HepG2 (cell line): Measurements from ENCODE around the gene TOX4. TPM values are rescaled to one million over a fixed set of nuclear protein-coding genes. Genes with fewer than 3 reads are reported as not detected.

Experiments used
- HNRNPH1 ChIP-seq: fragments of 200-400 bp; formaldehyde crosslinking; optimal IDR thresholded peaks from 2 replicates; pipeline ENCODE3; 2017; ENCODE audit warnings: mild to moderate bottlenecking, low read depth, low read length
- KDM3A ChIP-seq: IDR thresholded peaks from 2 replicates; pipeline ENCODE4 v1.6.1; 2018; ENCODE audit warnings: low read depth, missing compliant biosample characterization
- KDM6A ChIP-seq: IDR thresholded peaks from 2 replicates; pipeline ENCODE4 v1.6.1; 2016; ENCODE audit warnings: low read depth
- MEIS2 ChIP-seq: sonication (generic); formaldehyde crosslinking; IDR thresholded peaks from 2 replicates; pipeline ENCODE4 v1.9.0; 2021; ENCODE audit warnings: mild to moderate bottlenecking, missing genetic modification reagents
- NR2F2 ChIP-seq: IDR thresholded peaks from 2 replicates; pipeline ENCODE4 v1.6.1; 2012; ENCODE audit warnings: low read depth, inconsistent platforms, borderline replicate concordance
- TBX2 ChIP-seq: sonication (generic); formaldehyde crosslinking; IDR thresholded peaks from 2 replicates; pipeline ENCODE4 v1.5.0; 2020; ENCODE audit warnings: missing genetic modification reagents, mild to moderate bottlenecking, borderline replicate concordance
- TFDP2 ChIP-seq: sonication (generic); formaldehyde crosslinking; IDR thresholded peaks from 2 replicates; pipeline ENCODE4 v1.4.0; 2020; ENCODE audit warnings: missing genetic modification reagents
- ZBTB20 ChIP-seq: sonication (generic); formaldehyde crosslinking; IDR thresholded peaks from 2 replicates; pipeline ENCODE4 v1.8.1; 2023; ENCODE audit warnings: missing genetic modification reagents, low read depth, mild to moderate bottlenecking, borderline replicate concordance
- ZBTB40 ChIP-seq, 2 experiments: fragments of 450-650 bp in 1 of 2; sonication (generic) in 1 of 2; formaldehyde crosslinking in 1 of 2; IDR thresholded peaks; 2 replicates each; pipeline versions ENCODE4 v1.6.1 to v1.8.0; 2016 to 2022; ENCODE audit warnings: antibody characterized with exemption in 1 of 2, mild to moderate bottlenecking in 1 of 2, missing genetic modification reagents in 1 of 2
- ZNF614 ChIP-seq: IDR thresholded peaks from 2 replicates; pipeline ENCODE4 v1.6.1; 2018; ENCODE audit warnings: missing biosample characterization, missing genetic modification reagents, inconsistent platforms, borderline replicate concordance
- ZSCAN29 ChIP-seq: sonication (generic); formaldehyde crosslinking; conservative IDR thresholded peaks from 2 replicates; pipeline ENCODE4 v1.4.0; 2020; ENCODE audit warnings: mild to moderate bottlenecking, missing genetic modification reagents
- polyA plus RNA-seq, 8 experiments: library from polyadenylated mRNA; depleted of rRNA in 3 of 8; stranded (reverse) in 7 of 8; unstranded in 1 of 8; fragments of >200 nt; fragmentation: Illumina TruSeq in 4 of 8; extraction: Trizol in 4 of 8; gene quantifications; 2 replicates each; pipeline versions ENCODE4 v1.2.1 to v1.2.3, GENCODE V29; 2011 to 2016; ENCODE audit warnings: low read depth in 4 of 8, missing spikeins in 1 of 8, mixed read lengths in 1 of 8; ENCODE audit not compliant: insufficient read depth in 1 of 8
- total RNA-seq, 5 experiments: library from RNA; depleted of rRNA; stranded (reverse); fragments of >200 nt; fragmentation: Illumina TruSeq; extraction: Trizol; gene quantifications; 2 replicates each; pipeline ENCODE4 v1.2.3, GENCODE V29; 2016; ENCODE audit warnings: low read depth in 1 of 5
- TF ChIP-seq, protein P1 (sequence below): sonication (generic); formaldehyde crosslinking; IDR thresholded peaks from 2 replicates; pipeline ENCODE4 v1.5.0; 2020; ENCODE audit warnings: mild to moderate bottlenecking, missing genetic modification reagents, borderline replicate concordance

The TOX4 gene
- total and polyA plus RNA-seq, 2 of the 13 experiments (the other 11 are each of a cell fraction or from before 2014, with no cell fraction given), result 71.8 to 163 TPM

DNA sequence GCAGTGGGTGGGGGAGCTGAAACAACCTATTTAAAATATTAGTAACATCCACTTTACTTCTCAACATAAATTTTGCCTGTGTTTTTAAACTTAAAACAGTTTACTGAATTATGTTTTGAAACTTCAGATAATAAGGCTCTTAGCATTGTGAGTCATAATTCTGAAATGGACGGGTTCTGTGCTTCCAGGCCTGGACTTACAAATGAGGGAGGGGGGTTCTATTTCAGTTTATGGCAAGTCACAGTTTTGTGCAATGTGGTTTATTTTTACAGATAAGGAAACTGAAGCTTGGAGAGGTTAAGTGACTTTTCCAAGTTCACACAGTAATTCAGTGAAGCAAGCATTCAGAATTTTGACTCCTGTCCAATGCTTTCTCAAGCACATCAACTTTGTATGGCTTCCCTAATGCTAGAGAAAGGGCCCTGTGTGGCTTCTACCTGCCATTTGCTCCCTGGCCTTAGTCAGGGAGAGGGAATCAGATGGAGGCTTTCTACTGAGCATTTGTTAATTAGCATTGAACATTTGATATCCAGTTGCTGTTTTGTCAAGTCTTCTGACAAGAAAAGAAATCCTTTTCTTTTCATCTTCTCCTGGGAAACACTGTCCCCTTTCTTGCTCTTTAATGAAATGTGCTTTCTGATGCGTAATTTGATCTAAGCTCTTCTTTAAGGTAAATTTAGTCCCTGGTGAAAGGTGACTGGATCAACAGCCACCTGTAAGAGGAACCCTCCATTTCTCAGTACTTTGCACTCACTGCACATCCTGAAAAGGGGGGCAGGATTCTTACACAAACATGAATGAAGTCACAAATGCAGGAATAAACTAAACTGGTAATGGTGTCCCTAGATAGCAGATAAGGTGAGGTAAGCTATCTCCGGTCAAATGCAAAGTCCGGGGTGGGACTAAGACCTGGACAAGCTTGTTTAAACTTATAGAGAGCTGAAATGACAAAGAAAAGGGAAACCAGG lies 51.7 kb downstream of the TOX4 start (continued):
- TF ChIP-seq TFDP2 (CRISPR knock-in tag), result peak; percentile 63; the same call in 1 of the 2 replicates
- TF ChIP-seq, protein P1, sequence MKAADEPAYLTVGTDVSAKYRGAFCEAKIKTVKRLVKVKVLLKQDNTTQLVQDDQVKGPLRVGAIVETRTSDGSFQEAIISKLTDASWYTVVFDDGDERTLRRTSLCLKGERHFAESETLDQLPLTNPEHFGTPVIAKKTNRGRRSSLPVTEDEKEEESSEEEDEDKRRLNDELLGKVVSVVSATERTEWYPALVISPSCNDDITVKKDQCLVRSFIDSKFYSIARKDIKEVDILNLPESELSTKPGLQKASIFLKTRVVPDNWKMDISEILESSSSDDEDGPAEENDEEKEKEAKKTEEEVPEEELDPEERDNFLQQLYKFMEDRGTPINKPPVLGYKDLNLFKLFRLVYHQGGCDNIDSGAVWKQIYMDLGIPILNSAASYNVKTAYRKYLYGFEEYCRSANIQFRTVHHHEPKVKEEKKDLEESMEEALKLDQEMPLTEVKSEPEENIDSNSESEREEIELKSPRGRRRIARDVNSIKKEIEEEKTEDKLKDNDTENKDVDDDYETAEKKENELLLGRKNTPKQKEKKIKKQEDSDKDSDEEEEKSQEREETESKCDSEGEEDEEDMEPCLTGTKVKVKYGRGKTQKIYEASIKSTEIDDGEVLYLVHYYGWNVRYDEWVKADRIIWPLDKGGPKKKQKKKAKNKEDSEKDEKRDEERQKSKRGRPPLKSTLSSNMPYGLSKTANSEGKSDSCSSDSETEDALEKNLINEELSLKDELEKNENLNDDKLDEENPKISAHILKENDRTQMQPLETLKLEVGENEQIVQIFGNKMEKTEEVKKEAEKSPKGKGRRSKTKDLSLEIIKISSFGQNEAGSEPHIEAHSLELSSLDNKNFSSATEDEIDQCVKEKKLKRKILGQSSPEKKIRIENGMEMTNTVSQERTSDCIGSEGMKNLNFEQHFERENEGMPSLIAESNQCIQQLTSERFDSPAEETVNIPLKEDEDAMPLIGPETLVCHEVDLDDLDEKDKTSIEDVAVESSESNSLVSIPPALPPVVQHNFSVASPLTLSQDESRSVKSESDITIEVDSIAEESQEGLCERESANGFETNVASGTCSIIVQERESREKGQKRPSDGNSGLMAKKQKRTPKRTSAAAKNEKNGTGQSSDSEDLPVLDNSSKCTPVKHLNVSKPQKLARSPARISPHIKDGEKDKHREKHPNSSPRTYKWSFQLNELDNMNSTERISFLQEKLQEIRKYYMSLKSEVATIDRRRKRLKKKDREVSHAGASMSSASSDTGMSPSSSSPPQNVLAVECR (CRISPR knock-in tag), result peak; percentile 37; the same call in 1 of the 2 replicates
- TF ChIP-seq ZBTB20, result peak; percentile 81; the same call in 1 of the 2 replicates
- peak; percentile 84; the same call in 1 of the 2 replicates for TF ChIP-seq ZNF614
- peak; percentile 88 for TF ChIP-seq KDM6A (CRISPR knock-in tag)
- no peak for TF ChIP-seq ZBTB40 (IDR thresholded peaks at IDR 0.05)
- TF ChIP-seq ZBTB40 (CRISPR knock-in tag; IDR thresholded peaks at IDR 0.05), result no peak
- TF ChIP-seq NR2F2, result peak; percentile 60; the same call in 1 of the 2 replicates
- TF ChIP-seq TBX2 (CRISPR knock-in tag), result peak; percentile 90
- TF ChIP-seq MEIS2 (CRISPR knock-in tag), result 0 out of 2 replicates have a peak, but pooled peaks have one; percentile 68
- peak; percentile 69; the same call in 1 of the 2 replicates for TF ChIP-seq ZSCAN29 (CRISPR knock-in tag)
- peak; percentile 42; the same call in 1 of the 2 replicates for TF ChIP-seq KDM3A (CRISPR knock-in tag)
- TF ChIP-seq HNRNPH1, result no peak
